Skin epidermis (tissue), 12 donors: Measurements from ENCODE around the gene MARVELD2.
"Not testable (repeated sequence)": the region's sequence is repeated elsewhere in the genome, so short reads cannot be mapped to it uniquely, and the experiment has no call there.

ENCODE experiments used
- H3K27ac ChIP-seq, 21 experiments: fragments of 200-600 bp; sonication (generic) in 11 of 21; one replicate each; pipeline ENCODE4 v1.5.0; 2020; ENCODE audit warnings: mild to moderate bottlenecking in 3 of 21, inconsistent platforms in 2 of 21, moderate library complexity in 2 of 21
- H3K4me3 ChIP-seq, 7 experiments: fragments of 200-600 bp; sonication (generic) in 2 of 7; one replicate each; pipeline ENCODE4 v1.5.0; 2020; ENCODE audit warnings: inconsistent platforms in 2 of 7, mild to moderate bottlenecking in 2 of 7, moderate library complexity in 1 of 7

The MARVELD2 gene

DNA sequence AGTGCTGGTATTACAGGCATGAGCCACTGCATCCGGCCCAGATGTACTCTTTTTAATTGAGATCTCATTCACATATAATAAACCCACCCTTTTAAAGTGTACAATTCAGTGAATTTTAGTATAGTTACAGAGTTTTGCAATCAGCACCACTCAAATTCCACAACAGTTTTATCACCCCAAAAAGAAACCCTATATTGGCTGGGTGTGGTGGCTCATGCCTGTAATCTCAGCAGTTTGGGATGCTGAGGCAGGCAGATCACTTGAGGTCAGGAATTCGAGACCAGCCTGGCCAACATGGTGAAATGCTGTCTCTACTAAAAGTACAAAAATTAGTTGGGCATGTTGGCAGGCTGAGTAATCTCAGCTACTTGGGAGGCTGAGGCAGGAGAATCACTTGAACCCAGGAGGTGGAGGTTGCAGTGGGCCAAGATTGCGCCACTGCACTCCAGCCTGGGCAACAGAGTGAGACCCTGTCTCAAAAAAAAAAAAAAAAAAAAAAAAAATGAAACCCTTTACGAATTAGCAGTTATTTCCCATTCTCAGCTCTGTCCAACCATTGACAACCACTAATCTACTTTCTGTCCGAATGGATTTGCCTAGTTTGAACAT lies 20.5 kb downstream of the MARVELD2 start:
- not testable (repeated sequence) for H3K4me3 ChIP-seq

DNA sequence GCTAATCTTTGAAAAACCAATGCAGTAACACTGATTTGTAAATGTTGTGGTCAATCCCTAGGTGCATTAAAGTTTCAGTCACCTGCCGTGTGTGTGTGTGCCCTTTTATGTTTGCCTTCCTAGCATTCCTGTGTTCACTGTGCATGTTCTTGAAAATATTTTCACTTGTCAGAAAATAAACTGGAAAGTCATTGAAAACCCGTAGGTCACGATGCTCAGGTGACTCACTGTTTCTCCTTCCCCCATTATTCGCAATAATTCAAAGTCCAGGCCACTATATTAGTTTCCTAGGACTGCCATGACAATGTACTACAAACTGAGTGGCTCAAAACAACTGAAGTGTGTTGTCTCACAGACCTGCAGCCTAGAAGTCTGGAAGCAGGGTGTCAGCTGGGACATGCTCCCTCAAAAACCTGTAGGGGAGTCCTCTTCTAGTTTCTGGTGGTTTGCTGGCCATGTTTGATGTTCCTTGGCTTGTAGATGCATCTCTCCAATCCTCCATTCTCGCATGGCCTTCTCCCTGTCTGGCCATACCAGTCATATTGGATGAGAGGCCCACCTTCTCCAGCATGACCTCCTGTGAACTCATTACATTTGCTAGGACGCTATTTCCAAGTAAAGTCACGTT lies 29.3 kb downstream of the MARVELD2 start:
- H3K27ac ChIP-seq: no peak overlapping the region

More for the DNA sequence above, 20.5 kb downstream of the MARVELD2 start:
- H3K27ac ChIP-seq: not testable (repeated sequence)

DNA sequence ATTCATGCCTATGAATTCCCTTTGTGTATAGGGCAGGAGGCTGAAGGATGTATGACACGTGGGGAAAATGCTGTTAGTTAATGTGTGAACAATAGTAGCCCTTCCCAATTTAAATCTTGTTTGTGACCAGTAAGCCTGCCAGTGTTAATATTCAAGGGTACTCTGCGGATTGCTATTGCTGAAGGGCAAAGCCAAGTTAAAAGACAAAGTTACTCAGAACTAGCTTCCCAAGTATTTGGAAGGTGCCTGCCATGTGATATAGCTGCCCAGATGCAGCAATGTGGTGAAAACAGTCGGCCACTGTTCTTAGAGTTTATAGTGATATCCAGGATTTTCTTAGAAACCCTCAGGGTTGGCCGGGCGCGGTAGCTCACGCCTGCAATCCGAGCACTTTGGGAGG lies 34.6 kb downstream of the MARVELD2 start:
- Histone ChIP-seq H3K4me3 (no peak overlapping the region), H3K27ac (no peak overlapping the region)

More for the DNA sequence above, 29.3 kb downstream of the MARVELD2 start:
- no peak overlapping the region for H3K4me3 ChIP-seq

DNA sequence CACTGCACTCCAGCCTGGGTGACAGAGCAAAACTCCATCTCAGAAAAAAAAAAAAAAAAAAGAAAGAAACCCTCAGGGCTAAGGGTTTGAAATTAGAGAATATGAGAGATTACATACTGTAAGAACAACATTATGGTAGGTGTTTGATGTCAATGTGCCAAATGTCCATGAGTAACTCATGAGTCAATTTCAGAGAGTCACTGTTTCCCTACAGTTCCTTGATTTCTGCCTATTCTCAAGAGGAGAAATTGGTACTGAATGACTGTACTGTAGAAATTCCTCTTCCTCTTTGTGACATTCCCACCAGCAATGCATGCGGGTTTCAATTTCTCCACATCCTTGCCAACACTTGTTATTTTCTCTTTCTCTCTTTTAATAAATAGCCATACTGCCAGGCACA lies 35.2 kb downstream of the MARVELD2 start:
- Histone ChIP-seq H3K4me3 (no peak overlapping the region), H3K27ac (no peak overlapping the region)

DNA sequence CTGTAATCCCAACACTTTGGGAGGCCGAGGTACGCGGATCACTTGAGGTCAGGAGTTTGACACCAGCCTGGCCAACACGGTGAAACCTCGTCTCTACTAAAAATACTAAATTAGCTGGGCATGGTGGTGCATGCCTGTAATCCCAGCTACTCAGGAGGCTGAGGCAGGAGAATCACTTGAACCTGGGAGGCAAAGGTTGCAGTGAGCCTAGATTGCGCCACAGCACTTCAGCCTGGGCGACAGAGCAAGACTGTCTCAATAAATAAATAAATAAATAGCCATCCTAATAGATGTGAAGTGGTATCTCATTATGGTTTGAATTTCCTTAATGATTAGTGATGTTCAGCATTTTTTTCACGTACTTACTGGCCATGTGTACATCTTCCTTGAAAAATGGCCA lies 35.6 kb downstream of the MARVELD2 start:
- not testable (repeated sequence) for H3K4me3 ChIP-seq, H3K27ac ChIP-seq

DNA sequence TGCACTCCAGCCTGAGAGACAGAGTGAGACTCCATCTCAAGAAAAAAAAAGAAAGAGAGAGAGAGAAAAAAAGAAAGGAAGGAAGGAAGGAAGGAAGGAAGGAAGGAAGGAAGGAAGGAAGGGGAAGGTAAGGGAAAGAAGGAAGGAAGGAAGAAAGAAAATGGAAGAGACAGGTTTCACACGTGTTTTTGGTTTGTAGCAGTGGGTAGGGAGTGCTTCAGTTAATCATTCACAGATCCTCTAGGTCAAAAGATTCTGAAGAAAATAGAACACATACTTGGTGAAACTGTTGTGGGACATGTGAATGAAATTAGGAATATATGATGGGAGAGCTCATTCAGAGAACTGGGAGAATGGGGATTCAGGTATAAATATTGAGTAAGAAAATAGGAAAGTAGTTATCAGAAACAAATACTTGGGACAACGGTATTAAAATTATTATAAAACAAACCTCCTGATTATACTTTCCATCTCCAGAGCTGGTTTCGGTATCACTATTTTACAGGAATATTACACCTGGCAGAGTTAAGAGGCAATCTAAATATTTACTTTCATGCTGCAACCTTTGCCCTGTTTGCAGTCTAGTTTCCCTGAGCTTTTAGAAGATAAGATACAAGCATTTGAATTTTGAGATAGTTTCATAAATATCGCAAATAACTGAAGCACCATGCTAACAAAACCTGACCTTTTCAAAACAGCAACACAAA lies 37.2 kb downstream of the MARVELD2 start:
- Histone ChIP-seq H3K4me3 (no peak overlapping the region), H3K27ac (no peak overlapping the region)

DNA sequence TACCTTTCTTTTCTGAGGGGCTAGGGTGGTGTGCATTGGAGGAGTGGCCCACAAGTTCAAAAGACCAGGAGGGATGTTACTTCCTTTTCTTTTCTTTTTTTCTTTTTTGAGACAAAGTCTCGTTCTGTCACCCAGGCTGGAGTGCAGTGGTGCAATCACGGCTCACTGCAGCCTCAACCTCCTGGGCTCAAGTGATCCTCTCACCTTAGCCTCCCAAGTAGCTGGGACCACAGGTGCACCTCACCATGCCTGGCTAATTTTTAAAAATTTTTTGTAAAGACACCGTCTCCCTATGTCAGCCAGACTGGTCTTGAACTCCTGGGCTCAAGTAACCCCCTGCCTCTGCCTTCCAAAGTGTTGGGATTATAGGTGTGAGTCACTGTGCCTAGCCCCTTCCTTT lies 38.6 kb downstream of the MARVELD2 start:
- not testable (repeated sequence) for H3K4me3 ChIP-seq, H3K27ac ChIP-seq

DNA sequence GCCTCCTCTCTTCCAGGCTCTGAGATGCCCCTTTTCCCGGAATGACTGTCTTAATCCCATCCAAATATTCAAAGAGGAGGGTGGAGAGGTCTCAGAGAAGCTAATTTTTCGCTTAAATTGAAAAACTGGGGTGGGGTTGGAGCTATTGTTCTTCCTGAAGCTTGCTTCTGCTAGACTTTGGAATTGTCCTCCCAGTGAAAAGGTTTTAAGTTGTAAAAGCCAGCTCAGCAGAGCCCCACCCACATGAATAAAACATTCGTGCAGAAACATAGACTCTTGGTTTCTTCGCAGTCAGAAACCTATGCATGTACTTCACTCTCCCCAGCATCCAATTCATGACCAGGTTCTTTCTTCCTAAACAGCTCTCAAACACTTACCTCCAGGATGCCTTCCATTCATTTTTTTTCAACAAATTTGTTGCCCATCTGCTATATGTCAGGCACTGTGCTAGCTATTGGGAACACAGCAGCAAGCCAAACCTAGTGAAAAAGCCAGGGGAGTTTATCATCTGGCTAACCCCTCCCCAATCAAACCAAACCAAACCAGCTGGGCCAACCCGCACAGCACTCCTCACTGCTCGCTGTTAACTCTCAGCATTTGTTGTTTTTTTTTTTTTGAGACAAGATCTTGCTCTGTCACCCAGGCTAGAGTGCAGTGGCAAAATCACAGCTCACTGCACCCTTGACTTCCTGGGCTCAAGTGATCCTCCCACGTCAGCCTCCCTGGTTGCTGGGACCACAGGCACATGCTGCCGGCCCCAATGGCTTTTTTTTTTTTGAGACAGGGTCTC lies 39.7 kb downstream of the MARVELD2 start:
- no peak overlapping the region for H3K4me3 ChIP-seq
- H3K27ac ChIP-seq: no peak overlapping the region

DNA sequence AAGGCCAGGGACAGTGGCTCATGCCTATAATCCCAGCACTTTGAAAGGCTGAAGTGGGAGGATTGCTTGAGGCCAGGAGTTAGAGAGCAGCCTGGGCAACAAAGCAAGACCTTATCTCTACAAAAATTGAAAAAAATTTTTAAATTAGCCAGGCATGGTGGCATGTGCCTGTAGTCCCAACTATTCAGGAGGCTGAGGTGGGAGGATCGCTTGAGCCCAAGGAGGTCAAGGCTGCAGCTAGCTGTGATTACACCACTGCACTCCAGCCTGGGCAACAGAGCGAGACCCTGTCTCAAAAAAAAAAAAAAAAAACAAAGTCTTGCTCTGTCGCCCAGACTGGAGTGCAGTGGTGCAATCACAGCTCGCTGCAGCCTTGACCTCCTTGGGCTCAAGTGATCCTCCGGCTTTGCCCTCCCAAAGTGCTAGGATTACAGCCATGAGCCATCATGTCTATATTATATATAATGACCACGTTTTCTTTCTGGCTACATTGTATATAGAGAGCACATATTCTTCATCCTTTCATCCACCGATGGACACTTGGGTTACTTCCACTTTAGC lies 40.6 kb downstream of the MARVELD2 start:
- not testable (repeated sequence) for H3K27ac ChIP-seq, H3K4me3 ChIP-seq

DNA sequence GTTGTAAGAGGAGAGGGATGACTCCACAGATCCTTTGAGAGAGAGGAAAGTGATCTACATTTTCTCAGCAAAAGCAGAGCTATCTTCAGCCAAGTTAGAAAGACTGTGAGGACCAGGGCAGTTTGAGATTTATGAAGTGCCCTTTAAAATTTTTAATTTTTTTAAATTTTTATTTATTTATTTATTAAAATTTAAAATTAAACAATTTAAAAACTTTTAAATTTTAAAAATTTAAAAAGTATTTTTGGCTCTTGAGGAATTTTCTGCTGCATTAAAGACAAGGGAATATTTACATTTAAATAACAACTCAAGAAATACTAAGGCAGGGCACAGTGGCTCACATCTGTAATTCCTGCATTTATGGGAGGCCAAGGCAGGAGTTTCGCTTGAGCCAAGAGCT lies 47.3 kb downstream of the MARVELD2 start:
- H3K27ac ChIP-seq: no peak overlapping the region
- no peak overlapping the region for H3K4me3 ChIP-seq

DNA sequence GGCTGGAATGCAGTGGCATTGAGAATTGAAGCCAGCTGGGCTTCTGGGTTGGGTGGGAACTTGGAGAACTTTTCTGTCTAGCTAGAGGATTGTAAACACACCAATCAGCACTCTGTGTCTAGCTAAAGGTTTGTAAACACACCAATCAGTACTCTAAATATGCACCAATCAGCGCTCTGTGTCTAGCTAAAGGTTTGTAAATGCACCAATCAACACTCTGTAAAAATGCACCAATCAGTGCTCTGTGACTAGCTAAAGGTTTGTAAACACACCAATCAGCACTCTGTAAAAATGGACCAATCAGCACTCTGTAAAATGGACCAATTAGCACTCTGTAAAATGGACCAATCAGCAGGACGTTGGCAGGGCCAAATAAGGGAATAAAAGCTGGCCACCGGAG lies 51.5 kb downstream of the MARVELD2 start:
- H3K27ac ChIP-seq: not testable (repeated sequence)

DNA sequence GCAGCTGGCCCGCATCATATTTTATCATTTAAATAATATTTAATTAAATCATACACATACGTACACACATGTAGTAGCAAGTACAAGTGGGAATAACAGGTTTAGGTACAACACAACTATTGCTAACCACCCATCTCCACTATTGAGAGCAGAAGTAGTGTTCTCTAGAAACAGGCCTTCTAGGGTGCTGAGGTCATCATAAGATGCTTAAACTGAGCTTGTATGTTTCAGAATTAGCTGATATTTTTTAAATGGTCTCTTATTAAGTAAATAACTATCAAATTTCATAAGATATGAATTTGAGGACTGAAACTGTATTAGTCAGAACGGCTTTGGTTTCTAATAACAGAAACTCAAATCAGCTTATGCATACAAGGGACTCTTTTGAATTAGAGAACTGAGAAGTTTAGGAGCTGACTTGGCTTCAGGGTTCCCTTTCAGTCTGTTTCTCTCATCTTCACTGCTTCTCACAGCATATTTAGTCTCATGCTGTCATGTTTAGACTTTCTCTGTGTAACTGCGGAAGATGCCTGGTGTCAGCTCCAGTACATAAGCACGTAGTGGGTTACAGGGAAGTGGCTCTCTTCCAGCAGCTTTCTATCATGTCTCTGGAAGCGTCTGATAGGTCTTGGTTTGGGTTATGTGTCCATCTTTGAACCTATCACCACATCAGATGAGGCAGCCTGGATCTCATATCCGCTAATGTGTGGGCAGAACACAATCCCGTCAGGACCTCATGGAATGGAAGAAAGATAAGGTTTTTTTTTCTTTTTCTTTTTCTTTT lies 52.7 kb downstream of the MARVELD2 start:
- Histone ChIP-seq H3K27ac (no peak overlapping the region), H3K4me3 (no peak overlapping the region)

More for the DNA sequence above, 51.5 kb downstream of the MARVELD2 start:
- H3K4me3 ChIP-seq: not testable (repeated sequence)

DNA sequence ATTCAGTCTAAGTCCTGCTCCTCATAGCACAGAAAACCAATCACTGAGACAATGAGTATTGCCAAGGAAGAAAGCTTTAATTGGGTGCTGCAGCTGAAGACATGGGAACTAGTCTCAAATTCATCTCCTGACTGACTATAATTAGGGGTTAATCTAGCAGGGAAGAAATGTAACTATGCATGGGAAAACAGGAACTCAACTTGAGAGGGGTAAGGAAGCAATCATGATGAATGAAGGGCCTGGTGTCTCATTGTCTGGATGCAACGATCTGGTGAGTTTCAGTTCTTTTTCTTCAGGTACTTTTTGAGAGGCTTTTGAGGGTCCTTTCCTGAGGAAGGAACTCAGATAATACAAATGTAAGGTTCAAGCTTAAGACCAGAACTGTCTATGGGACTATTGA lies 53.7 kb downstream of the MARVELD2 start:
- Histone ChIP-seq H3K27ac (no peak overlapping the region), H3K4me3 (no peak overlapping the region)

DNA sequence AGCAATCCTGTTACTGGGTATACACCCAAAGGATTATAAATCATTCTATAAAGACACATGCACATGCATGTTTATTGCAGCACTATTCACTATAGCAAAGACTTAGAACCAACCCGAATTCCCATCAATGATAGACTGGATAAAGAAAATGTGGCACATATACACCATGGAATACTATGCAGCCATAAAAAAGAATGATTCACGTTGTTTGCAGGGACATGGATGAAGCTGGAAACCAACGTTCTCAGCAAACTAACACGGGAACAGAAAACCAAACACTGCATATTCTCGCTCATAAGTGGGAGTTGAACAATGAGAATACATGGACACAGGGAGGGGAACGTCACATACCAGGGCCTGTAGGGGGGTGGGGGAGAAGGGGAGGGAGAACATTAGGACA lies 56.6 kb downstream of the MARVELD2 start:
- not testable (repeated sequence) for H3K27ac ChIP-seq, H3K4me3 ChIP-seq

DNA sequence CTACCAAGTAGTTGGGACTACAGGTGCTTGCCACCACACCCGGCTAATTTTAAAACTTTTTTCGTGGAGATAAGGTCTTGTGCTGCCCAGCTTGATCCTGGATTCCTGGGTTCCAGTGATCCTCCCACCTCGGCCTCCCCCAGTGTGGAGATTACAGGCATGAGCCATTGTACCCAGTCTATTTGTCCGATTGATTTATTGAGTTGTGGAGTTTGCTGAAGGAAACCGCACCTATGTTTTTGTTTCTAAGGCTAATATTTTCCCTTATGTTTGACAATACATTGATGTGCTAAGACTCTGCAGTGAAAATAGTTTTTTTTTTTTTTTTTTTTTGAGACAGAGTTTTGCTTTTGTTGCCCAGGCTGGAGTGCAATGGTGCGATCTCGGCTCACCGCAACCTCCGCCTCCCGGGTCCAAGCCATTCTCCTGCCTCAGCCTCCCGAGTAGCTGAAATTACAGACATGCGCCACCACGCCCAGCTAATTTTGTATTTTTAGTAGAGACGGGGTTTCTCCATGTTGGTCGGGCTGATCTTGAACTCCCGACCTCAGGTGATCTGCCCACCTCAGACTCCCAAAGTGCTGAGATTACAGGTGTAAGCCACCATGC lies 57.7 kb downstream of the MARVELD2 start:
- H3K27ac ChIP-seq, H3K4me3 ChIP-seq: not testable (repeated sequence)

DNA sequence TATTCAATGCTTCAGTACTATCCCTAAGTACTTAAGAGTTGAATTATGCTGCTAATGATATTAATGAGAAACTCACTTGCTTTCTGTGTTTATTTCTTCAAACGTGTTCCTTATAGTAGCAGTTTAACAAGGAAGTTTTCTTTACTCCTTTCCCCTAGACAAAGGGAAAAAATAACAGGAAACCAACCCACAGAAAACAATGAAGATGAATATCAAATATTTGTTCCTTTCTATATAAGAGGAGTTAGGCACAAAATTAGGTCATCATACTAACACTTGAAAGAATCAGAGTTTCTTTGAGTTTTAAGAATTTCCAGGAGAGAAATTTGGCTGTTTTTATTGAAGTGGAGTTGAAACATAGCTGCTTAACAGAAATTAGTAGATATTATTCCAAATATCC lies 62.3 kb downstream of the MARVELD2 start:
- H3K27ac ChIP-seq: no peak overlapping the region
- H3K4me3 ChIP-seq: no peak overlapping the region

DNA sequence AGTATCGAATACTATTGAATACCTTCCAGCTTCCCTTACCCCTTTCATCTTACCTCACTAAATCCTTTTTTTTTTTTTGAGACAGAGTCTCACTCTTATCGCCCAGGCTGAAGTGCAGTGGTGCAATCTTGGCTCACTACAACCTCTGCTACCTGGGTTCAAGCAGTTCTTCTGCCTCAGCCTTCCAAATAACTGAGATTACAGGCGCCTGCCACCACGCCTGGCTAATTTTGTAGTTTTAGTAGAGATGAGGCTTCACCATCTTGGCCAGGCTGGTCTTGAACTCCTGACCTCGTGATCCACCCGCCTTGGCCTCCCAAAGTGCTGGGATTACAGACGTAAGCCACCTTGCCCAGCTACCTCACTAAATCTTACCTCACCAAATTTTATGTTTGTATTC lies 63.4 kb downstream of the MARVELD2 start:
- not testable (repeated sequence) for H3K4me3 ChIP-seq, H3K27ac ChIP-seq

DNA sequence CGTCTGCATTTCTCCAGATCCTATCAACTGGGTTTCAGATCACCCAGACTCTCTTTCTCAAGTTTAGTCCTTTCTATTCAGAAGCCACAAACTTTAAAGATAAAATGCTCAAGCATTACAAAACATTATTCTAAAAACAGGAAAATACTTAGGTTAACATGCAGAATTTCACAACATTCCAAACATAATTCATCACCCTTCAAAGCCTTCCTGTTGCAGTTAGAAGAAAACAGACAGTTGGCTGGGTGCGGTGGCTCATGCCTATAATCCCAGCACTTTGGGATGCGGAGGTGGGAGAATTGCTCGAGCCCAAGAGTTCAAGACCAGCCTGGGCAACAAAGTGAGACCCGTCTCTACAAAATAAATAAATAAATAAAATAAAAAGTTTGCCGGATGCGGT lies 70.0 kb downstream of the MARVELD2 start:
- Histone ChIP-seq H3K27ac (no peak overlapping the region), H3K4me3 (no peak overlapping the region)

DNA sequence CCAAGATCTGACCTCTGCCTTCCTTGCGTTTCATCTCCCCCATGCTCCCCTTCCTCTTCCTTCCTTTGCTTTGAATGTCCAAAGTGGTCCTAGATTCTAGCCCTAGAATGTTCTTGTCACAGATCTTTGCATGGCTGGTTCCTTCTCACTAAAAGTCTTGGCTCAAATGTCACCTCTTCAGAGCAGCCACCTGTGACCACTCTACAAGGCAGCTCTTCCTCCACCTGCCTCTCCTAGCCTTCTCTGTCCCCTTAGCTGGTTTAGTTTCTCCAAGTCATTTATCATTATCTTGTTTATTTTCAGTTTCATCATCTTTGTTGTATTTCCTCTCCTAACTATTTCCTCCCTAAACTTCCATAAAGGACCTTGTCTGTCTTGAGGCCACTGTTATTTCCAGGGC lies 70.6 kb downstream of the MARVELD2 start:
- Histone ChIP-seq H3K4me3 (no peak overlapping the region), H3K27ac (no peak overlapping the region)
